ENCODE measurements around the gene C6orf163.
A peak's percentile ranks its signal among the peaks of the same experiment; 100 is the strongest.
"Not testable (repeated sequence)": the region's sequence is repeated elsewhere in the genome, so short reads cannot be mapped to it uniquely, and the experiment has no call there.

C6orf163 gene

GRCh38 chr6:87344731-87345130, at the start of gene C6orf163:
Gene C6orf163 (plus strand): TSS chr6:87344813. CDS start chr6:87345100, 287 bp downstream.
- no peak for DNase-seq

GRCh38 chr6:87297119-87297518, 47.5 kb upstream of the C6orf163 start:
- no peak for DNase-seq

- DNase-seq: not testable (repeated sequence)
These were observed 43.3 kb upstream of the C6orf163 start for GRCh38 chr6:87301277-87301676.

- no peak for DNase-seq
These were observed 35.6 kb upstream of the C6orf163 start for GRCh38 chr6:87308970-87309369.

- no peak for DNase-seq
These were observed 31.8 kb upstream of the C6orf163 start for GRCh38 chr6:87312860-87313259.

- no peak for DNase-seq
These were observed 29.5 kb upstream of the C6orf163 start for GRCh38 chr6:87315071-87315470.

- DNase-seq: no peak
These were observed 25.2 kb upstream of the C6orf163 start for GRCh38 chr6:87319271-87319987.

GRCh38 chr6:87322304-87323212, 22.1 kb upstream of the C6orf163 start, which contains the start of gene SMIM8:
Gene SMIM8 (plus strand): TSS chr6:87322588. CDS start chr6:87337032, 14,444 bp downstream.
- DNase-seq: peak; percentile 89

GRCh38 chr6:87323880-87324279, 20.7 kb upstream of the C6orf163 start:
- DNase-seq: not testable (repeated sequence)

- DNase-seq: no peak
These were observed 13.7 kb upstream of the C6orf163 start for GRCh38 chr6:87330961-87331360.

GRCh38 chr6:87333033-87333432, 11.6 kb upstream of the C6orf163 start:
- no peak for DNase-seq

- peak; percentile 3 for DNase-seq
These were observed 10.9 kb upstream of the C6orf163 start for GRCh38 chr6:87333591-87334181.

GRCh38 chr6:87334683-87335082, 9.9 kb upstream of the C6orf163 start:
- DNase-seq: no peak

- no peak for DNase-seq
These were observed 8.2 kb upstream of the C6orf163 start for GRCh38 chr6:87336367-87336766.

- no peak for DNase-seq
These were observed 4.4 kb upstream of the C6orf163 start for GRCh38 chr6:87340230-87340629.

GRCh38 chr6:87341158-87341557, 3.5 kb upstream of the C6orf163 start:
- no peak for DNase-seq

GRCh38 chr6:87341899-87342298, 2.7 kb upstream of the C6orf163 start:
- no peak for DNase-seq

GRCh38 chr6:87342829-87343228, 1.8 kb upstream of the C6orf163 start:
- no peak for DNase-seq

GRCh38 chr6:87346700-87347099, 2.1 kb downstream of the C6orf163 start:
- DNase-seq: no peak

- DNase-seq: no peak
These were observed 5.3 kb downstream of the C6orf163 start for GRCh38 chr6:87349896-87350295.

GRCh38 chr6:87350516-87350915, 5.9 kb downstream of the C6orf163 start:
- DNase-seq: no peak

- no peak for DNase-seq
These were observed 7.0 kb downstream of the C6orf163 start for GRCh38 chr6:87351583-87351982.

- DNase-seq: no peak
These were observed 11.6 kb downstream of the C6orf163 start for GRCh38 chr6:87356181-87356580.

All from activated CD4-positive, alpha-beta T cell treated with anti-CD3 and anti-CD28 coated beads, Interleukin-10, Interleukin-2, amounts not matched to agents 100 ng/mL and 50 ng/mL, durations not matched to agents 16 hours and 8 hours (primary cell).